K562 (cell line): ENCODE data around the gene NHLH1. TPM values are rescaled to one million over a fixed set of nuclear protein-coding genes. Genes with fewer than 3 reads are reported as not detected.
A peak's percentile ranks its signal among the peaks of the same experiment; 100 is the strongest.

Source experiments
- ATF6 ChIP-seq: sonication (generic); formaldehyde crosslinking; IDR thresholded peaks from 2 replicates; pipeline ENCODE4 v1.4.0; 2020; ENCODE audit warnings: mild to moderate bottlenecking, missing genetic modification reagents
- ATF7 ChIP-seq: fragments of 450-650 bp; IDR thresholded peaks from 2 replicates; pipeline ENCODE4 v1.7.1; 2014; ENCODE audit warnings: mild to moderate bottlenecking, moderate library complexity
- BRF1 ChIP-seq: IDR thresholded peaks from 3 replicates; pipeline ENCODE4 v1.6.1; 2011; ENCODE audit warnings: borderline replicate concordance, mild to moderate bottlenecking; ENCODE audit not compliant: insufficient read length; ENCODE audit errors: extremely low read depth
- CLOCK ChIP-seq: fragments of 250-450 bp; sonication (Bioruptor Pico); IDR thresholded peaks from 2 replicates; pipeline ENCODE4 v1.4.0; 2020; ENCODE audit warnings: mild to moderate bottlenecking, moderate library complexity, borderline replicate concordance
- CXXC5 ChIP-seq: fragments of 250-450 bp; sonication (Bioruptor Pico); IDR thresholded peaks from 2 replicates; pipeline ENCODE4 v1.8.0; 2022; ENCODE audit warnings: inconsistent platforms, mild to moderate bottlenecking, moderate library complexity
- HDAC1 ChIP-seq, 2 experiments: fragments of 450-650 bp; IDR thresholded peaks; 2 replicates each; pipeline ENCODE4 v1.6.1; 2016 to 2017; ENCODE audit warnings: inconsistent platforms in 1 of 2, mild to moderate bottlenecking in 1 of 2, moderate library complexity in 1 of 2
- KDM4B ChIP-seq, 2 experiments: fragments of 450-650 bp in 1 of 2; sonication (generic) in 1 of 2; IDR thresholded peaks; 2 replicates each; pipeline ENCODE4 v1.6.1; 2016 to 2017; ENCODE audit warnings: borderline replicate concordance in 2 of 2, antibody characterized with exemption in 1 of 2, low read depth in 1 of 2, mild to moderate bottlenecking in 1 of 2
- MAFK ChIP-seq: IDR thresholded peaks from 2 replicates; pipeline ENCODE4 v1.6.1; 2011; ENCODE audit warnings: low read length, improper control_type of control experiment
- MTA1 ChIP-seq: fragments of 450-650 bp; IDR thresholded peaks from 2 replicates; pipeline ENCODE4 v1.6.1; 2017; ENCODE audit warnings: borderline replicate concordance
- SETDB1 ChIP-seq: IDR thresholded peaks from one replicate; pipeline ENCODE4 v1.6.1; 2012; ENCODE audit warnings: low read length, control low read depth, inconsistent platforms
- SP1 ChIP-seq: sonication (generic); formaldehyde crosslinking; IDR thresholded peaks from 2 replicates; pipeline ENCODE4 v1.8.1; 2022; ENCODE audit warnings: mild to moderate bottlenecking, missing genetic modification reagents
- STAT5B ChIP-seq: fragments of 250-450 bp; sonication (Bioruptor Pico); IDR thresholded peaks from 2 replicates; pipeline ENCODE4 v1.8.0; 2021; ENCODE audit warnings: mild to moderate bottlenecking, inconsistent platforms
- TFAP4 ChIP-seq: sonication (generic); formaldehyde crosslinking; IDR thresholded peaks from 2 replicates; pipeline ENCODE4 v1.8.0; 2022; ENCODE audit warnings: missing genetic modification reagents, mild to moderate bottlenecking, moderate library complexity, borderline replicate concordance
- U2AF1 ChIP-seq: fragments of 200-400 bp; formaldehyde crosslinking; optimal IDR thresholded peaks from 2 replicates; pipeline ENCODE3; 2017; ENCODE audit warnings: mild to moderate bottlenecking, low read depth, low read length, moderate library complexity
- ZBED1 ChIP-seq: IDR thresholded peaks from 2 replicates; pipeline ENCODE4 v1.6.1; 2014
- ZNF212 ChIP-seq: fragments of 450-650 bp; formaldehyde crosslinking; IDR thresholded peaks from 2 replicates; pipeline ENCODE4 v1.4.0; 2020; ENCODE audit warnings: mild to moderate bottlenecking
- ZNF449 ChIP-seq: fragments of 250-450 bp; sonication (Bioruptor Pico); IDR thresholded peaks from 2 replicates; pipeline ENCODE4 v1.8.0; 2022; ENCODE audit warnings: moderate library complexity, mild to moderate bottlenecking, inconsistent platforms
- ZNF589 ChIP-seq: fragments of 200-800 bp; sonication (Bioruptor generic); IDR thresholded peaks from 2 replicates; pipeline ENCODE4 v1.6.1; 2016; ENCODE audit warnings: low read depth, missing genetic modification characterization, missing compliant biosample characterization
- ZNF76 ChIP-seq: fragments of 250-450 bp; sonication (Bioruptor Pico); IDR thresholded peaks from 2 replicates; pipeline ENCODE4 v1.4.0; 2020; ENCODE audit warnings: mild to moderate bottlenecking, moderate library complexity, borderline replicate concordance
- polyA plus RNA-seq, 8 experiments: library from polyadenylated mRNA; depleted of rRNA in 4 of 8; stranded (reverse) in 5 of 8; unstranded in 3 of 8; fragments of >200 nt; fragmentation: Nextera tagmentation in 2 of 8; fragmentation: Illumina TruSeq in 1 of 8; extraction: Ambion mirVana in 2 of 8; extraction: Trizol in 1 of 8; gene quantifications; 2 replicates each; pipeline versions ENCODE4 v1.2.1 to v1.2.3, GENCODE V29; 2011 to 2014; ENCODE audit warnings: inconsistent platforms in 1 of 8, missing spikeins in 1 of 8
- total RNA-seq, 7 experiments: library from RNA; depleted of rRNA in 6 of 7; stranded (reverse); fragments of >200 nt in 6 of 7; fragmentation: Illumina TruSeq in 2 of 7; extraction: Trizol in 2 of 7; gene quantifications; 2 replicates each; pipeline versions ENCODE4 v1.2.1 to v1.2.3, GENCODE V29; 2011 to 2021; ENCODE audit warnings: low replicate concordance in 1 of 7

The NHLH1 gene
- total and polyA plus RNA-seq, 9 of the 15 experiments (the other 6 are each of a cell fraction or from before 2014, with no cell fraction given) = 0.09 to 1.3 (median 0.35) TPM; not detected in 1

GRCh38 chr1:160375788-160376524 is 9.1 kb downstream of the NHLH1 start (continued):
- TF ChIP-seq CLOCK (CRISPR knock-in tag) = no peak
- TF ChIP-seq TFAP4 (CRISPR knock-in tag) = peak; percentile 50; the same call in 1 of the 2 replicates
- TF ChIP-seq ZNF212 (CRISPR knock-in tag) = no peak
- TF ChIP-seq ZNF589 (CRISPR knock-in tag) = peak; percentile 88
- TF ChIP-seq BRF1 = no peak
- TF ChIP-seq ATF7 = peak; percentile 78; the same call in 1 of the 2 replicates
- TF ChIP-seq SETDB1 = no peak
- no peak for TF ChIP-seq KDM4B (IDR thresholded peaks at IDR 0.05; ENCODE audit: borderline replicate concordance in 2 of 2, low read depth in 1 of 2)
- TF ChIP-seq U2AF1 = no peak
- no peak for TF ChIP-seq MTA1
- TF ChIP-seq CXXC5 (CRISPR knock-in tag) = 0 out of 2 replicates have a peak, but pooled peaks have one; percentile 17
- TF ChIP-seq ZNF76 = no peak
- no peak for TF ChIP-seq STAT5B (CRISPR knock-in tag)
- no peak for TF ChIP-seq MAFK
- TF ChIP-seq ATF6 = no peak
- TF ChIP-seq SP1 = peak; percentile 9; the same call in 1 of the 2 replicates
- TF ChIP-seq ZNF449 (CRISPR knock-in tag) = no peak
- no peak for TF ChIP-seq ZBED1
- 0 out of 4 replicates have a peak, but pooled peaks of 1 of the 2 experiments have one; percentile 18 for TF ChIP-seq HDAC1 (IDR thresholded peaks at IDR 0.05)
